ENCODE measurements around the gene CFAP61.

DNA sequence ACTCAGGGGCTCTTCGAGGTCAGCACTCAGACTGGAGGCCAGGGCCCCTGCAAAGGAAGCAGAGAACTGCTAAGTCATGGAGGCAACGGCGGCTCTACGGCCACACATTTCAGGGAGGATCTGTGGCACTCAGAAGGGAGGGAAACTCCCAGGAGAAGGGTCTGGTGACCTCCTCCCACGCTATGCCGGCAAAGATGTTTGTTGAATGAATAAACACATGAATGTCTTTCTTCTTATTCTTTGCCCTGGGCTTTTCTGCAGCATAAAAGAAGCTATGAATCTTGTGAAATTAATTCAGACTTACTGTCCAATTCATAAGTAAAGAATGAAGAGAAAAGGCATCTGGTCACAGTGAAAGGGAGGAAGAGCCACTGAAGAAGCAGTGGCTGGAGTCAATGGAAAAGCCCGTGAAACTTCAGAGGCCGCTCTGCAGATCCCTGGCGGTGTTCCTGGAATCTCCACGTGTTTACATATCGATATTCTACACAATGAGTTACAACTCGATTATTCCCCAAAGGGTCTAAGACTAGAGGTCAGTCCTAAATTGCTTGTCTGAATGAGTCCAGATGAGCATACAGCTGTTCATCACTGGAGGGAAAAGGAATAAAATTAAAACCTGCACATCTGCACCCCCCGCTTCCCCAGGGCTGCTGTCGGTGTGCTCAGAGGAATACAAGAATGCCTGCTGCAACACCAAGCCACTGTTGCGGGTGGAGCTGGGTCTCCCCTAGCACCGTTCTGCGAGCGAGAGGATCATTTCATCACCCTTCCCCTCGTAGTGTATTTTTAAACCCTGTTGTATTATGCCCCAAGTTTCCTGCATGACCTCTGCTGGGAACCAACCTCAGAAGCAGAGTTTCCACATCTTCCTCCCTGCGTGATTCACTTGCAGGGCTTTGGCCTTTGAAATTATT is 341.1 kb downstream of the CFAP61 start:
- TF ChIP-seq, protein P1, sequence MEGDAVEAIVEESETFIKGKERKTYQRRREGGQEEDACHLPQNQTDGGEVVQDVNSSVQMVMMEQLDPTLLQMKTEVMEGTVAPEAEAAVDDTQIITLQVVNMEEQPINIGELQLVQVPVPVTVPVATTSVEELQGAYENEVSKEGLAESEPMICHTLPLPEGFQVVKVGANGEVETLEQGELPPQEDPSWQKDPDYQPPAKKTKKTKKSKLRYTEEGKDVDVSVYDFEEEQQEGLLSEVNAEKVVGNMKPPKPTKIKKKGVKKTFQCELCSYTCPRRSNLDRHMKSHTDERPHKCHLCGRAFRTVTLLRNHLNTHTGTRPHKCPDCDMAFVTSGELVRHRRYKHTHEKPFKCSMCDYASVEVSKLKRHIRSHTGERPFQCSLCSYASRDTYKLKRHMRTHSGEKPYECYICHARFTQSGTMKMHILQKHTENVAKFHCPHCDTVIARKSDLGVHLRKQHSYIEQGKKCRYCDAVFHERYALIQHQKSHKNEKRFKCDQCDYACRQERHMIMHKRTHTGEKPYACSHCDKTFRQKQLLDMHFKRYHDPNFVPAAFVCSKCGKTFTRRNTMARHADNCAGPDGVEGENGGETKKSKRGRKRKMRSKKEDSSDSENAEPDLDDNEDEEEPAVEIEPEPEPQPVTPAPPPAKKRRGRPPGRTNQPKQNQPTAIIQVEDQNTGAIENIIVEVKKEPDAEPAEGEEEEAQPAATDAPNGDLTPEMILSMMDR (conservative IDR thresholded peaks at IDR 0.05): no peak
- no peak for TF ChIP-seq ZFX (IDR thresholded peaks at IDR 0.05)

Data from C4-2B (cell line).